ENCODE data around the gene MYRIP.
"Not testable (repeated sequence)": the region's sequence is repeated elsewhere in the genome, so short reads cannot be mapped to it uniquely, and the experiment has no call there.

- TF ChIP-seq, protein P1, sequence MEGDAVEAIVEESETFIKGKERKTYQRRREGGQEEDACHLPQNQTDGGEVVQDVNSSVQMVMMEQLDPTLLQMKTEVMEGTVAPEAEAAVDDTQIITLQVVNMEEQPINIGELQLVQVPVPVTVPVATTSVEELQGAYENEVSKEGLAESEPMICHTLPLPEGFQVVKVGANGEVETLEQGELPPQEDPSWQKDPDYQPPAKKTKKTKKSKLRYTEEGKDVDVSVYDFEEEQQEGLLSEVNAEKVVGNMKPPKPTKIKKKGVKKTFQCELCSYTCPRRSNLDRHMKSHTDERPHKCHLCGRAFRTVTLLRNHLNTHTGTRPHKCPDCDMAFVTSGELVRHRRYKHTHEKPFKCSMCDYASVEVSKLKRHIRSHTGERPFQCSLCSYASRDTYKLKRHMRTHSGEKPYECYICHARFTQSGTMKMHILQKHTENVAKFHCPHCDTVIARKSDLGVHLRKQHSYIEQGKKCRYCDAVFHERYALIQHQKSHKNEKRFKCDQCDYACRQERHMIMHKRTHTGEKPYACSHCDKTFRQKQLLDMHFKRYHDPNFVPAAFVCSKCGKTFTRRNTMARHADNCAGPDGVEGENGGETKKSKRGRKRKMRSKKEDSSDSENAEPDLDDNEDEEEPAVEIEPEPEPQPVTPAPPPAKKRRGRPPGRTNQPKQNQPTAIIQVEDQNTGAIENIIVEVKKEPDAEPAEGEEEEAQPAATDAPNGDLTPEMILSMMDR (IDR thresholded peaks at IDR 0.05; ENCODE audit: low read depth, low read length, poor library complexity, severe bottlenecking): not testable (repeated sequence)
- TF ChIP-seq EZH2phosphoT487 (IDR thresholded peaks at IDR 0.05; ENCODE audit: borderline replicate concordance, low read length): not testable (repeated sequence)
Measured at GRCh38 chr3:40077139-40077538, 267.7 kb downstream of the MYRIP start.

Measured in DOHH2 (cell line).